ENCODE measurements around the gene TCF19.

GRCh38 chr6:31144296-31144969, 14.0 kb upstream of the TCF19 start:
- TF ChIP-seq, protein P1, sequence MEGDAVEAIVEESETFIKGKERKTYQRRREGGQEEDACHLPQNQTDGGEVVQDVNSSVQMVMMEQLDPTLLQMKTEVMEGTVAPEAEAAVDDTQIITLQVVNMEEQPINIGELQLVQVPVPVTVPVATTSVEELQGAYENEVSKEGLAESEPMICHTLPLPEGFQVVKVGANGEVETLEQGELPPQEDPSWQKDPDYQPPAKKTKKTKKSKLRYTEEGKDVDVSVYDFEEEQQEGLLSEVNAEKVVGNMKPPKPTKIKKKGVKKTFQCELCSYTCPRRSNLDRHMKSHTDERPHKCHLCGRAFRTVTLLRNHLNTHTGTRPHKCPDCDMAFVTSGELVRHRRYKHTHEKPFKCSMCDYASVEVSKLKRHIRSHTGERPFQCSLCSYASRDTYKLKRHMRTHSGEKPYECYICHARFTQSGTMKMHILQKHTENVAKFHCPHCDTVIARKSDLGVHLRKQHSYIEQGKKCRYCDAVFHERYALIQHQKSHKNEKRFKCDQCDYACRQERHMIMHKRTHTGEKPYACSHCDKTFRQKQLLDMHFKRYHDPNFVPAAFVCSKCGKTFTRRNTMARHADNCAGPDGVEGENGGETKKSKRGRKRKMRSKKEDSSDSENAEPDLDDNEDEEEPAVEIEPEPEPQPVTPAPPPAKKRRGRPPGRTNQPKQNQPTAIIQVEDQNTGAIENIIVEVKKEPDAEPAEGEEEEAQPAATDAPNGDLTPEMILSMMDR (IDR thresholded peaks at IDR 0.05): no peak
- no peak for TF ChIP-seq POLR2A (IDR thresholded peaks at IDR 0.05)

All from lower leg skin (tissue), 3 donors.